Right ventricle myocardium superior (tissue), 1 donor: Measurements from ENCODE around the gene MAPT. TPM values are rescaled to one million over a fixed set of nuclear protein-coding genes. Genes with fewer than 3 reads are reported as not detected.
A peak's percentile ranks its signal among the peaks of the same experiment; 100 is the strongest.
"Not testable (repeated sequence)": the region's sequence is repeated elsewhere in the genome, so short reads cannot be mapped to it uniquely, and the experiment has no call there.

Source experiments
- ATAC-seq: fragments of 200-7000 bp; cut with Tn5 transposase; one replicate; pipeline ENCODE4 v1.9.1; 2020; ENCODE audit warnings: mild to moderate bottlenecking; ENCODE audit not compliant: poor library complexity
- DNase-seq: peaks from one replicate; pipeline ENCODE4 v3.0.0-alpha.2; 2020
- intact Hi-C: fragments of 100-400 bp; cut with DNase I; formaldehyde crosslinking; loops from one replicate; pipeline ENCODE4 v1.11.2; 2022
- total RNA-seq: library from RNA; stranded (reverse); fragmentation: NEBNext Ultra II Directional; extraction: Animal tissue kit (Norgen Biotek cat#: 25700); gene quantifications from one replicate; pipeline ENCODE4 v1.2.1, GENCODE V29; 2021
- donor health status: DM: no; HTN: yes; CAD: no; lungs with severe emphysema.

The MAPT gene
- total RNA-seq, 1 donor from 2014 or later: 37.7 TPM

DNA sequence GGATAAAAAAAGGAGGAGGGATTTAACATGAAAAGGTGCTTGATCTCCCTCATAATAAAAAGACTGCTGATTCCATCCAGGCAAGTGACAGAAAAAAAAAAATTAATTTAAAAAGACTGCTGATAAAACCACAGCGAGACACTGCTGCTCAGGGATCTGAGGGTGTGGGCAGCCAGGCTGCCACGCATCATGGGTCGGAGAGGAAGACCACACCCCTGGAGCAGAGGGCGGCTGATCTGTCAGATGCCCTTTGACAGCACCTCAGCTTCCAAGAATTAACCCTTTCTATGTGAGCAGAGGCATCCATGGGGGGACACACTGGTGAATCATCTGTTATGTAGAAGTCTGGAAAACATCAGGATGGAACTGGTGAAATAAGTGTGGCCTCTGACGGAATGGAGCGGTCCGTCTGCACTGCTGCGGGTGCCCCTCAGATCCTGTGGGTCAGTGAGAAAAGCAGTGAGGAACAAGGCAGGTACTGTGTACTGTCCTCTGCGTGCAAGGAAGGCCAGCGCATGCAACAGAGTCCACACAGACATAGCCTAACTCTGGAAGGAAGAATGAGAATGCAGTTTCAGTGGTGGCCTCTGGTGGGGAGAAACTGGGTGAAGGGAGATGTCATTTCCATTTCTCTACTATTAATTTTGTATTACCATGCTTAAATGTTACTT is 19.8 kb downstream of the MAPT start:
- DNase-seq (no peak), ATAC-seq (no peak)
- intact Hi-C loops: no loop called here

DNA sequence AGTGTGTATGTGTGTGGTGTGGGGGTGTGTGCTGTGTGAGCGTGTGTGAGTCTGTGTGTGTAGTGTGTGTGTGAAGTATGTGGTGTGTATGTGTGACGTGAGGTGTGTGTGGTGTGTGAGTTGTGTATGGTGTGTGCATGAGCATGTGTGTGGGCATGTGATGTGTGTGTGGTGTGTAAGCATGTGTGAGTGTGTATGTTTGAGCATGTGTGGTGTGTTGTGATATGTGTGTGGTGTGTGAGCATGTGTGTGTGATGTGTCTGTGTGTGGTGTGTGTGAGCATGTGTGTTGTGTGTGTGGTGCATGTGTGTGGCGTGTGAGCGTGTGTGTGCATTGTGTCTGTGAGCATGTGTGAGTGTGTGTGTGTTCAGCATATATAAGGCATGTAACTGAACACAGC is 20.9 kb downstream of the MAPT start:
- intact Hi-C loops: no loop called here
- DNase-seq (no peak), ATAC-seq (no peak)

DNA sequence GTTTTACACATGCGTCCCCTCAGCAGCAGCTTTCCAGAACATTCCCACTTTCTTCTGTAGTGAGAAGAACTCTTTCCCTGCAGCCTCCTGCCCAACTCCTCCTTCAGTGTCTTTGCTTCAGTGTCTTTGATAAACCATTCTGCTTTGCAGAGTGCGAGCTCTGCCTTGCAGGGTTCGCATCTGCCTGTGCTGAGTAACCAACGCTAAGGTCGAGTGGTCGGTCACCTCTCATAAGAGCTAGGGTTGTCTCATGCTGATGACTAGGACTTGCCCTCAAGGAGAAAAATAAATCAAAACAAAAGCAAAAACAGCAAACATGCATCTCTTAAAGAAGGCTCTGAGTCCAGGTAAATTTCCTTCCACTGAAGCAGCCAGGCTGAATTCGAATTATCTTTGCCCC is 22.7 kb downstream of the MAPT start:
- DNase-seq (no peak), ATAC-seq (no peak)
- intact Hi-C loops: no loop called here

DNA sequence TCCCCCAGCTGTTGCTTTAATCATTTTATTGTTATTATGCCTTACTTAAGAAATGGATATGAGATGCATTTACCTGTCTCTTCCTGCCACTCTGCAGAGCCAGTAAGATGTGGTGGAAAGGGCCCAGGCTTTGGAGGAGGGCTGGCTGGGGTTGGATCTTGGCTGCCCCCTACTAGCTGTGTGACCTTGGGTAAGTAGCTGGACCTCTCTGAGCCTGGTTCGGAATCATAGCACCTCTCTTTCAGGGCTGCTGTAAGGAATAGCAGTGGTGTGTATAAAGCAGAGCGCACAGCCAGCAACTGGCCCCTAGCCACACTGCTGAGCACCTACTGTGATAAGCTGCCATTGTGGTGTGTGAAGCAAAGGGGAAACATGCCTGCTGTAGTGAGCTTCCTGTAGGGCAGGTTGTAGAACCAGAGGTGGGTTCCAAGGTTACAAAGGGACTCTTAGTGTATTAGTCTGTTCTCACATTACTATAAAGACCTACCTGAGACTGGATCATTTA is 23.9 kb downstream of the MAPT start:
- ATAC-seq: peak; percentile 53
- no peak for DNase-seq
- intact Hi-C loops: no loop called here

DNA sequence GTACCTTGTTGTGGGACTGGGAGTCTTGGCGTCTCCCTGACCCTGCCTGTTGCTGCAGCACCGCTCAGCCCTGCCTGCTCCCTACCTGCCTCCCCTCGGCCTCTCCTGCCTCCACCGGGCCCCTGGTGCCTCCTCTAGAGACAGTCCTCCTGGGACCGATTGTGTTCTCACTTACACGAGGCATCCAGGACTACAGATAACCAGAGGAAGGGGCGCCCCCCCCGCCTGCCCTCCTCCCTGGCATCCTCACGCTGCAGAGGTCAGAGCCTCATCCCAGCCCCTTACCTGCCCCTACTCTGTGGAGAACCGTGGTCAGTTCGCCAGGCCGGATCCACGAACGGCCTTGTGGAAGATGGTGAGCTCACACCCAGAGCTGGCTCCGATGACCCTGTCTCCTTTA is 24.8 kb downstream of the MAPT start:
- DNase-seq (no peak), ATAC-seq (no peak)
- intact Hi-C loops: no loop called here

DNA sequence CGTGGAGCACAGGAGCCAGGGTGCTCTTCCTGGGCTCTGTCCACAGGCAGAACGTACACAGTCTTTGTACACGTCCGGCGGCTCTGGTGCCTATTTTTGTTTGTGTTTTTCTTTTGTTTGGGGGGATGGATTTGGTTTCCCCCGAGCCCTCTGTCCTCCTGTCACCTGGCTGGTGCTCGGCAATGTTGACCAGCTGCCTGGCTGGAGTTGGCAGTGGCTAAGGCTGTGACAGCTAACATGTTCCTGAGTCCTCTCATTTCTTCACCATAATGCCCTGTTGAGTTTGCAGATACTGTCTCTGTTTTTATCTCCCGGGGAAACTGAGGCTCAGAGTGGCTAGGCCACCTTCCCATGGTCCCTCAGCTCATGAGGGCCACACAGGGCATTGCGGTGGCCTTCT is 25.7 kb downstream of the MAPT start:
- intact Hi-C loops: no loop called here
- DNase-seq: no peak
- ATAC-seq: no peak

DNA sequence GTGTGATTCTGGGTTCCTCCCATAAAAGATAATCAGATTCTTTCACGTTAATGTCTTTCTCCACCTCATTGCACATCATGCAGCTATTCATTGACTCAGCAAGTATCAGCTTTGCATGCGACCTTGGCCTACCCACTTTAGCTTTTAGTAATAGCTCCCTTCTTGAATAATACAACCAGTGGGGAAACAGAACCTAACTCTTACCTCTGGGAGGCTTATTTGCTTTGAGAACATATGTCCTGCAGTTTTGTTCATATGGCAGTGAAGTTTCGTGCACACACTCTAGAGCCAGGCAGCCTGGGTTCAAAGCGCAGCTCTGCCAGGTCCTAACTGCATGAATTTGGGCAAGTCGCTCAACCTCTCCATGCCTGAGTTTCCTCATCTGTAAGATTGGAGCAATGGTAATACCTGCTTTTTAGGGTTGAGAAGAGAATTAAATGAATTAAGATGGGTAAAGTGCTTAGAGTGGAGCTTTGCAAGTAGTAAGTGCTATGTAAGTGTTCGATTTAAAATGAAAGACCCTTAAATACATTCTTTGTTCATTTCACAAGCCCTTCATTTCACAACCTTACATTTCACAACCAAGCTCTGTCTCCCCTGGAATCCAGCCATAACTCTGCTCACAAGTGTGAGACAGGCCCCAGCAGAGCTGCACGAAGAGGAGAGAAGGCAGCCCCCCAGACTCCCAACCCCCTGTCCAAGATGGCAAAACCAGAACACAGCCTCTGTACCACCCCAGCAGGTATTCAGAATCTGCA is 29.3 kb downstream of the MAPT start:
- no peak for ATAC-seq
- intact Hi-C loops: no loop called here
- DNase-seq: no peak

DNA sequence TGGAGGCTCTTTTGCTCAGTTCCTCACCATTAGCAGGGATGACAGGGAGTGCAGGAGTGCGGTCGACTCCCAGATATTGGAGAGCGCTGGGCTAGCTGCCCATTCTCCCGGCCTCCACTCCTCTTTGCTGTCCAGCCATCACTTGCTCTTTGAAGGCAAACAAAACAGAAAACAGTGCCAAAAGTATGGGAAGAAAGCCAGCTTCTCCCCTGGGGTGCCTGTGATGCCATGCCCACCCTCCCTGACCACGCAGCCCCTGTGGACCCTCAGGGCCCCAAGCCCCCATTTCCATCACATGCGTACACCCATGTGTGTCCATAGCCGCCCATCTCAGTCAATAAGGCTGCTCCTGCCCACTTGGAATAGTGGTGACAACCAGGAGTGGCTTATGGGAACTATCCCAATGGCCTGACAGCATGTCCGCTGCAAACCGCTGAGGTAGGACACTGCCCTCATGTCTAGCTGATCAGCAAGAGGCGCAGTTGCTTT is 30.0 kb downstream of the MAPT start:
- intact Hi-C loops: no loop called here
- ATAC-seq (no peak), DNase-seq (no peak)

DNA sequence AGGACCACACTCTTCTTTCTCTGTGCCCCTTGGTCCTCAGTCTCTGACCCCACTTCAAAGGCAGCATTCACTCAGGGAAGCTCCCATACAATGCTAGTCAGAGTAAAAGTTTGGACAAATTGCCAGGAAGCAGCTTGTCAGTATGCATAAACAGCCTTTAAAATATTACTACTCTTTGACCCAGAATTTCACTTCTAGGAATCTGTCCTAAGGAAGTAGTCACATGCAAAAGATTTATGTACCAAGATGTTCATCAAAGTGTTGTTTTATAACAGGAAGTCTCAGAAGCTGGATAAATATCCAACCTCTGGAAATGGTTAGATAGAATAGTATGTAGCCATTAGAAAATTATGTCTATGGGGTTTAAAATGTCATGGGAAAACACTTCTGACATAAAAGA is 31.0 kb downstream of the MAPT start:
- ATAC-seq: no peak
- intact Hi-C loops: no loop called here
- no peak for DNase-seq

DNA sequence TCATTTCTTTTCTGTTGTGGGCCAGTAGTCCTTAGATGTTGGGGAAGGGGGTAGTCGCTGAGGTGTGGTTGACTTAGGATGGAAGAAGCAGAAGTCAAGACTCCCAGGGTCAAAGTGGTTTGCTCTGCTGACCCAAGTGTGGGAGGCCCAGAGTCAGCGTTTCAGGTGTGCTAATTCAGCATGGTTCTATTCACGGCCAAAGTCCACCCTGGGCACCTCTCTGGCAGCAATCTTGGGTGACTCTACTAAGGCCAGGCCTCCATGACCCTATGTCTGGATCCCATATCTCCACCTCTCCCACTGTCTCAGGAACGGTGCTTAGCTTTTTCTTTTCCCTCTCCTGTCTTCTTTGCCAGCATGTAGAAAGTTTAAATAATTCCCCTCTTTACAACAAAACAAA is 32.9 kb downstream of the MAPT start:
- no peak for ATAC-seq
- DNase-seq: no peak
- intact Hi-C loops: no loop called here

DNA sequence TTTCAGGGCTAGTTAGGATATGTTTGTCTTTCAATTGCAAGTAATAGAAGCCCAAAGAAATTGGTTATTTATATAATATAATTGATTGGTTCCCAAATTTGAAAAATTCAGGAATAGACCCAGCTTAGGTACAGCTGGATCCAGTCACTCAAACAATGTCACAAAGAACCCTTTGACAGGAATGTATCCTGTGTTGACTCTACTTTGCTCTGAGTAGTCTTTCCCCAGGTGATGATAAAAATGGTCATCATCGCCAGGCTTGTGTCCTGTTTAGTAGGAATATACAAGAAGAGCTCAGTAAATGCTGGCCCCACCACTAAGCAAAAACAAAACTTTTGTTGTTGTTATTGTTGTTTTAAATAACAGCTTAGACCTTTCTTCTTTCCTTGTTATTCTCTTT is 35.0 kb downstream of the MAPT start:
- ATAC-seq: no peak
- intact Hi-C loops: no loop called here
- no peak for DNase-seq

DNA sequence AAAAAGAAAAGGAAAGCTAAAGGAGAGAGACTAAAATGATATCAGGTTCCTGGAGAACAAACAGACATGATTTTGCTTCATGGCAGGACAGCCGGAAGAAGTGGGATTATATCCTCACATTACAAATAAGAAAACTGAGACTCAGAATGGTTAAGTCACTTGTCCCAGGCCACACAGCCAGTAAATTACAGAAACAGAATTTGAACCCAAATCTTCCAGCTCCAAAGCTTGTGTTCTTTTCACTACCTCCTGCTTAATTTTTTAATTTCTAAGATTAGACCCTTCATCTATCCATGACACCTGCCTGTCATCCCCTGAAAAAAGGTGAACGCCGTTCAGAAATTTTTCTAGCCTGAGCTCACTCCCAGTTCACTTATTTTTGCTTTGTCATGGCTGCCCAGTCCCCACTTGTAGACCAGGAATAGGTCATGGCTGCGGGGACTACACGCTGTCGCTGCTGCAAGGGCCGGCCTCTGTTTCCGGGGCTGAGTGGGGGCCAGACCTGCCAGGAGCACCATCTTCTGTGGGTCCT is 36.1 kb downstream of the MAPT start:
- intact Hi-C loops: no loop called here
- DNase-seq (no peak), ATAC-seq (no peak)

DNA sequence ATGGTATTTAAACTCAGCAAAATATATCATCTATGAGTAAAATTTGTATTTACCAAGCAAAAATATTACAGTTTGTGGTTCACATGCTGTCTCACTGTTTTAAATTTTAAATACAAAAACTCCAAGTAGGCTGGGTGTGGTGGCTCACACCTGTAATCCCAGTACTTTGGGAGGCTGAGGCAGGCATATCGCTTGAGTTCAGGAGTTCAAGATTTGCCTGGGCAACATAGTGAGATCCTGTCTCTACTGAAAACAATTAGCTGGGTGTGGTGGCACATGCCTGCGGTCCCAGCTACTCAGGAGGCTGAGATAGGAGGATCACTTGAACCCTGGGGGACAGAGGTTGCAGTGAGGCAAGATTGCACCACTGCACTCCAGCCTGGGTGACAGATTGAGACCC is 37.3 kb downstream of the MAPT start:
- intact Hi-C loops: no loop called here
- DNase-seq (no peak), ATAC-seq (no peak)

DNA sequence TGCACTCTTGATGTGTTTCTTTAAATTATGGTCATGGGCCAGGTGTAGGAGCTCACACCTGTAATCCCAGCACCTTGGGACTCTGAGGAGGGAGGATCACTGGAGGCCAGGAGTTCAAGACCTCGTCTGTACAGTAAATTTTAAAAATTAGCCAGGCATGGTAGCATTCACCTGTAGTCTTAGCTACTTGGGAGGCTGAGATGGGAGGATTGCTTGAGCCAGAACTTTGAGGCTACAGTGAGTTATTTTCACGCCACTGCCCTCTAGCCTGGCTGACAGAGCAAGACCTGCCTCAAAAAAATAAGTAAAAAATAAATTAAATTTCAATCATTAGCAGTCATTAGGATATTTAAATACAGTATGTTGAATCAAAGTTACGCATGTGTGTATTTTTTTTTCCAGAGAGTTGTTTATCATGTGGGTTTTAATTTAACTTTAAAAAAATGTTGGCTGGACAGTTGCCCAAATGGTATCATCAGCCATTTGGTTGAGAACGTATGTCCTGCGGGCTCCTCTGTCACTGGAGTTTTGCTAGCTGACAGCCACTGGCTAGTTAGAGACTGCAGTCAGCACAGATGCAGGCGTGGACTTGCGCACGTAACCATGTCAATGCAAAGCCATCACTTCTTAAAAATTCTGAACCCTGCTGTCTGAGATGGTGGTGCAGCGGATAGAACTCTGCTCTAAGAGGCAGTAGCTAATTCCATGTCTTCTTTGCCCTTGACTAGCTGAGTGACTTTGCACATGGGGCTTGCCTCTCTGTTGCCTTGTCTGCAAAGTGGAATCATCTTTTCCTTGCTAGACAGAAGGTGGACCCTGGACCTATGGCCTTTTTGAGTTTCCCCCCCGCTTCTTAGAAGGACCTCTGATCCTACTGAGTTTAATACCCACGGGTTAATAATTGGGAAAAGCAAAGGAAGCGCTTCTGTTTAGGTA is 40.0 kb downstream of the MAPT start:
- intact Hi-C loops: no loop called here
- no peak for ATAC-seq
- no peak for DNase-seq

DNA sequence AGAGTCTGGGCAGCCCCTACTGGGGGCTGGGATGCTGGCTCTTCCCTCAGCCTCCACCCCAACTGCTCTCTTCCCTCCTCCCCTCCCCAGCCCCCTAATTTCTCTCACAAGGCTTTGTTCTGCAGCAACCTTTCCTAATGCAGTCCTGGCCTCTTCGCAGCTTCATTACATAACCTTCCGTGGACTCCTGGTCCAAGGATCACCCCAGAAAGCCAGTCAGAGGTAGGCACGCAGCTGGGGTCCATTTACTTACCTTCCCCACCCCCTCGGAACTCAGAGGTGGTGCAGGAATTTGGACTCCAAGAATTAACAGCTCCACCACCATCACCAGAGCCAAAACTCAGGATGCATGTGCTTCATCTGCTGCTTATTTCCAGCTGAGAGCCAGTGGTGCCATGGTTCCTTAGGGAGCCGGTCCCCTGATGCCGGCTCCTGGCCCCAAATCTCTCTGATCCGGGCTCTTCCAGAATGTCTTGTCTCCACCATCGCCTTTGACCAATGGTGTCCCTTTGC is 40.9 kb downstream of the MAPT start:
- intact Hi-C loops: no loop called here
- no peak for DNase-seq
- no peak for ATAC-seq

DNA sequence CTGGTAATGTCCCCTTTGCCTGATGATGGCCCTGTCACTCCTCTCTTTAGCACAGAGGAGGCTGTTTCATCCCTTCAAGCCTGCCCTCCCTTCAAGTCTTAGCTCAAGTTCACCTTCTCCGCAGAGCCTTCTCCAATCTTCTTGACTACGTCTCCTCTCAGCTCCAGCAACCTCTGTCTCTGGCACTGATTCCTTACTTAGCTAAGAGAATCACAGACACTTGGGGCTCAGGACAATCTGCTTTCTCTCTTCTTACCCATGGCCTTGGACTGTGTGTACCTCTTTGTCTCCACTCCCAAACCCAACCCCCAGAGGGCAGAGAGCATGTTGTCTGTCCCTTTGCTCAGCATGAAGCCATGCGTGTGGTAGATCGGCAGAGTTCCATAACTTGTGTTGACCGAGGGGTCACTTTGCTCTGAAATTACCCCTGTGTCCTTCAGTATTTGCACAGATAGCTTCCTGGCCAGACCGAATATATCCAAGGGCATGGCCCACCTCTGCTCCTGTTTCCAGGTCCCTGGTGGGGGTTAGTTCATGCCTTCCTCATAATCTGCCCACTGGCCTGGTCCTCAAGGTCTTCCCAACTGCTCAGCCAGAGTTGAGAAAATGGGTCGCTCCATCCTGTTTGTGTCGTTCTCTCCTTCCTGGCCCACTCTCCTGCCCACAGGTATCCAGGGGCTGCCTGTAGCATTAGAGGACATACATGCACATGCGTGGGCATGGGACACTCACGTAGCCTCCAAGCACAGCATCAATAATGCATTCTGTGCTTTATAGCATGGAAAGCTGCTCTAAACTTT is 41.6 kb downstream of the MAPT start:
- DNase-seq (no peak), ATAC-seq (no peak)
- intact Hi-C loops: no loop called here

DNA sequence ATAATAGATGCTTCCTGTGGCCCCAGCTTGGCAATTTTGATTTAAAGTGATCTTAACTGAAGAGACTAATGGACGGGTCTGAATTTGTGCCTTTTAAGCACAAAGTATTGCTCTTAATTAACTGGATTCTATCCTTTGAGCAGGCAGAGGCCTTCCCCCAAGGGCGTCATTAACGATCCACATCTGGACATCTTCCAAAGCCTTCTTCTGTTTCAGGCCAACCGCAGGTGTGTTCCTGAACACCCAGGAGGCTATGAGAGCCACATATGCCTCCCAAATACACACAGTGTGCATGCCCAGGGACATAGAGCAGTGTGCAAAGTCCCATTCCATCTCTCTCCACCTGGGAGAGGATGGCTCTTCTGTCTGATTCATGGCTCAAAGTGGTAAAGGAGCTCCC is 42.3 kb downstream of the MAPT start:
- DNase-seq: no peak
- intact Hi-C loops: no loop called here
- no peak for ATAC-seq

DNA sequence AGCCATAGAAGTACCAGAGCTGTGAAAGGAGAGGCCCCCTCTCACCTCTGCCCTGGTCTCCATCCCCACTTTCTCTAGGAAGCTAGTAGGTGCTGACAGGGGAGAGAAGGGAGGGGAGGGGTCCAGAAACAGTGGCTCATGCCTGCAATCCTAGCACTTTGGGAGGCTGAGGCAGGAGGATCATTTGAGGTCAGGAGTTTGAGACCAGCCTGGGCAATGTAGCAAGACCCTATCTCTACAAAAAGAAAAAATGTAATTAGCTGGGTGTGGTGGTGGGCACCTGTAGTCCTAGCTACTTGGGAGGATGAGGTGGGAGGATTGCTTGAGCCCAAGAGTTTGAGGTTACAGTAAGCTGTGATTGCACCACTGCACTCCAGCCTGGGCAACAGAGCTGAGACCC is 42.8 kb downstream of the MAPT start:
- DNase-seq, intact Hi-C loops, ATAC-seq: not testable (repeated sequence)
